ENCODE measurements around the gene SUSD4.

- TF ChIP-seq CTCF (IDR thresholded peaks at IDR 0.05) (no peak), POLR2A (IDR thresholded peaks at IDR 0.05) (no peak)
Observed at GRCh38 chr1:223410036-223410435, 46.1 kb upstream of the SUSD4 start.

All from right lobe of liver (tissue), 4 donors.